GM19455 (cell line): Measurements from ENCODE around the gene MC1R.
"Not testable (repeated sequence)": the region's sequence is repeated elsewhere in the genome, so short reads cannot be mapped to it uniquely, and the experiment has no call there.

Experiments used
- ATAC-seq: cut with Tn5 transposase; IDR thresholded peaks from one replicate; pipeline ENCODE4 v1.9.1; 2021; ENCODE audit not compliant: unreplicated experiment

MC1R gene

GRCh38 chr16:89918453-89919347, at the start of gene MC1R:
Gene MC1R, plus strand, starts transcription at chr16:89918862. Its CDS starts 397 bp downstream, at chr16:89919259.
- ATAC-seq = no peak

- ATAC-seq = no peak
Observed at GRCh38 chr16:89869911-89870310, 48.8 kb upstream of the MC1R start.

GRCh38 chr16:89870440-89870839, 48.2 kb upstream of the MC1R start:
- no peak for ATAC-seq

DNA sequence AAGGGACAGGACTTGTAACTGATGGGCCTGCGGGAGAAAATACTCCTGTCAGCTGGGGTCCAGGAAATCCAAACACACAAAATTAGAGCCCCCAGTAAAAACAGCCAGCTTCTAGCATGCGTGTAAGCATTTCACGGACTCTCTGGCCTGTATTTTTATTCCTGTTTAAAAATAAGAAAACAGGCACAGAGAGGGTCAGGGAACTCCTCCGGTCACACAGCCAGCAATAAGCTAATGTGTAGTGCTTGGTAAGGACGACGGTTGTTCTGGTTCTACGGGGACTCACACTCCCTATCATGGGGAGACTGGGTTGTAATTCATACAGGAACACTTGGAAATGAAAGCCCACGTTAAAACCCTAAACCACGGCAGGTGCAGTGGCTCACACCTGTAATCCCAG, 46.8 kb upstream of the MC1R start:
- ATAC-seq = no peak

DNA sequence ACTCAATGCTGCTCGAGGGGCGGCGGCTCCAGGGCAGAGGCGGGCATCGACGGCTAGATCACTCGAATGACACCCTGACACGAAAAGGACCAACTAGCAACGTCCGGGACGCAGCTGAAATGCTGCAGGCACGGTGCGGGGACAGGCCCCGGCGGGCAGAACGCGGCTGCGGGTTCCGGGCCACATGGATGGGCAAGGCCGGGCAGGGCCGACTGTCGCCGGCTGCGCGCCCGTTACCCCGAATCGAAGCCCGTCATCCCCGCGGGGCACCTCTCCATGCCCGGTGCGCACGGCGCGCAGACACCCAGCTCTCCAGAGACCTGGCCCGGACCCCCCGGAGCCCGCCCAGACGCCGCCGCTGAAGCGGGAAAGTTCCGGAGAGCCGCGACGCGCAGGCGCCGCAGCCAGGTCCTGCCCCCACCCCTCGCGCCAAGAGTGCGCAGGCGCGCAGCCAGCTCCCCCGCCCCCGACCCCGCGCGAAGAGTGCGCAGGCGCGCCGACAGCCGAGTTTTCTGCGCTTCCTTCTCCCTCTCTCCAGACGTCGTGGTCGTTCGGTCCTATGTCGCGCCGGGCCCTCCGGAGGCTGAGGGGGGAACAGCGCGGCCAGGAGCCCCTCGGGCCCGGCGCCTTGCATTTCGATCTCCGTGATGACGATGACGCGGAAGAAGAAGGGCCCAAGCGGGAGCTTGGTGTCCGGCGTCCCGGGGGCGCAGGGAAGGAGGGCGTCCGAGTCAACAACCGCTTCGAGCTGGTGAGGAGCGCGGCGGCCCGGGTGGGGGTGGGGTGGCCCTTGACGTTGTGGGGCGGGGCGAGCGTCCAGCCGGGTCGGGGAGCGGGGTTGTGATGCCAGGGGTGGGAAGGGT, 45.3 kb upstream of the MC1R start, which contains the start of gene TCF25:
Gene TCF25, plus strand, starts transcription at position 484 of the 863 bp plus-strand sequence. Its CDS starts 76 bp downstream, at position 560.
- ATAC-seq = peak; percentile 49

DNA sequence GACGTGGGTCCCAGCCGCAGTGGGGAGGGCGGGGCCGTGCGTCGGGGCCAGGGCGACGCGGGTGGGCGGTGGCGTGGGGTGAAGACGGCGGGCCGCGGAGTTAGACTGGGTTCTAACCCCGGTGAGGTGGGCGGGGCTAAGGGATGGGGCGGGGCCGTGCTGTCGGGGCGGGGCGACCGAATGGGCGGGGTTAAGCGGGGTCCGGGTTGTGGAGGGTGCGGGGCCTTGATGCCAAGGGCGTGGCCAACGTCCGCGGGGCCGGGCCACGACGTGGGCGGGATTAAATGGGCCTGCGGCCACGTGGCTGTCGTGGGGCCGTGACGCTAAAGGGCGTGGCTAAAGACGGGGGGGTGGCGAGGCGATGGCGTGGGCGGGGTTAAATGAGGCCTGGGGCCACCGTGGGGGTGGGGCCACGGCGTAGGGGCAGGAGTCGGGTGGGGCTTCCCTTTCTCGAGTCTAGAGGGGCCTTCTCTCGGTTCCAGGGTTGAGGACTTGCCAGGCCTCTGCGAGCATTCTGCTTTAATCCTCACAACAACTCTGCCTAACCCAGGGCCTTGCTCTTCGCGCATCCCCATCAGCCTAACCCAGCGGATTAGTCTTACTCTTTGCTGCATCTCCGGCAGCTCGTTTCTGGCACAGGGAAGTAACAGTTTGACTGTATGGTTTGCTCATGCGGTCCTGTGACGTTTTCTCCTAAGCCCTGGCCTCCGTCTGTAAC, 44.5 kb upstream of the MC1R start:
- peak; percentile 58 for ATAC-seq

DNA sequence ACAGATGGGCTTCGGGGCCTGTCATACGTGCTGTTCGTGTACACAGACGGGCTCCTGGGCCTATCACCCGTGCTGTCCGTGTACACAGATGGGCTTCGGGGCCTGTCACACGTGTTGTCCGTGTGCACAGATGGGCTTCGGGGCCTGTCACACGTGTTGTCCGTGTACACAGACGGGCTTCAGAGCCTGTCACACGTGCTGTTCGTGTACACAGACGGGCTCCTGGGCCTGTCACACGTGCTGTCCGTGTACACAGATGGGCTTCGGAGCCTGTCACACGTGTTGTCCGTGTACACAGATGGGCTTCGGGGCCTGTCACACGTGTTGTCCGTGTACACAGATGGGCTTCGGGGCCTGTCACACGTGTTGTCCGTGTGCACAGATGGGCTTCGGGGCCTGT, 39.5 kb upstream of the MC1R start:
- not testable (repeated sequence) for ATAC-seq

GRCh38 chr16:89880477-89881367, 37.9 kb upstream of the MC1R start:
- no peak for ATAC-seq

GRCh38 chr16:89881368-89881730, 37.3 kb upstream of the MC1R start:
- no peak for ATAC-seq

DNA sequence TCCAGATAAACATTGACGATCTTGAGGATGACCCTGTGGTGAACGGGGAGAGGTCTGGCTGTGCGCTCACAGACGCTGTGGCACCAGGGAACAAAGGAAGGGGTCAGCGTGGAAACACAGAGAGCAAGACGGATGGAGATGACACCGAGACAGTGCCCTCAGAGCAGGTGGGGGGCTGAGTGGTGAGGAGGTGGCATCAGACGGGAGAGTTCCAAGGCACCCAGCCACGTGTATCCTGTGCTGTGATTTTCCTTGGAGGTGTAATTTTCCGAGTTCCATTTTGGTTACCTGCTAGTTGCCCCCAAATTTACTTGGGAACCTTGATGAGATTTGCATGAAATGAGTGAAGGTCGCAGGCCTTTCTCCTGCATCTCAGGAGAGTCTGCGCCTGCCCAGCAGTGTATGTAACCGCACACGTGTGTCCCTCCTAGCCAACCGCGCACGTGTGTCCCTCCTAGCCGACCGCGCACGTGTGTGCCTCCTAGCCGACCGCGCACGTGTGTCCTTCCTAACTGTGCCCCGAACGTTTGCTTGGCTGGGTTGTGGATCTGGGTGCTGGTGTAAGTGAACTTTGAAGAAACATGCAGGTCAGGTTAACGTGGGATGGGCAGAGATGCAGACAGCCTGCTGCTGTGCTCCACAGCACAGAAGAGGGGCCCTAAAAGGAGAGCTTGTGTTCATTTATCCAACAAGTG, 35.2 kb upstream of the MC1R start:
- no peak for ATAC-seq

DNA sequence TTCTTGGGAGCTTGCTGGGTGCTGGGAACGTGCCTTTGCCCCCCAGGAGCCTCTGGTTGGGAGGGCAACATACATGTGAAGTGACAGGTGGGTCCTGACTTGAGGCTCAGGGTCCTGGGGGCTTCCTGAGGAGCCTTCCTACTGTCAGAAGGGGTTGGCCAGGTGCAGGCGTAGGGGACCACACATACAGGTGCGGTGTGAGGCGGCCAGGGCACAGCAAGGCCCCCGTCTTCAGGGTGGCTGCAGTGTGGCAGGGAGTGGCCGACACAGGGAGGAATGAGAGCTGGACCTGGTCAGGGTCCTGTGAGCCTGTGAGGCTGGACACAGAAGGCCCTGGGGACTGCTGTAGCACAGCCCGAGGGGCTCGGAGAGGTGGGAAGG, 34.6 kb upstream of the MC1R start:
- ATAC-seq = no peak

GRCh38 chr16:89887243-89887642, 31.4 kb upstream of the MC1R start:
- no peak for ATAC-seq

DNA sequence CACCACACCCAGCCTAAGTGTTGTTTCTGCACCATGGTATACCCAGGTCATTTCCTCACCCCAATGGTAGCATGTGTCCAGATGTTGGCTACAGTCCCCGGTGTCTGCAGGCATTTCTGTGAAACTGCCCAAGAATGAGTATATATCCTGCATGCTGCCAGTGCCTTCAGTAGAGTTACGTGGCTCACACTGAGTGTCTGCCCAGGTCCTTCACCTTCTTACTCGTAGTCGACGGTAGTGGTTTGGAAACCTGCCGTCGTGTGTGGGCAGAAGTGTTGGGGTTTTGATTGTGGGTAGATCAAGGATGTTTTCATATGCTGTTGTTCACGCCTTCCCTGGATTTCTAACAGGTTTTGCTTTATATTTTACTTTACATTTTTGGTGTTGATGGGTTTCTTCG, 28.5 kb upstream of the MC1R start:
- no peak for ATAC-seq

GRCh38 chr16:89890886-89891657, 27.6 kb upstream of the MC1R start:
- ATAC-seq = no peak

GRCh38 chr16:89892055-89892630, 26.5 kb upstream of the MC1R start:
- ATAC-seq = no peak

DNA sequence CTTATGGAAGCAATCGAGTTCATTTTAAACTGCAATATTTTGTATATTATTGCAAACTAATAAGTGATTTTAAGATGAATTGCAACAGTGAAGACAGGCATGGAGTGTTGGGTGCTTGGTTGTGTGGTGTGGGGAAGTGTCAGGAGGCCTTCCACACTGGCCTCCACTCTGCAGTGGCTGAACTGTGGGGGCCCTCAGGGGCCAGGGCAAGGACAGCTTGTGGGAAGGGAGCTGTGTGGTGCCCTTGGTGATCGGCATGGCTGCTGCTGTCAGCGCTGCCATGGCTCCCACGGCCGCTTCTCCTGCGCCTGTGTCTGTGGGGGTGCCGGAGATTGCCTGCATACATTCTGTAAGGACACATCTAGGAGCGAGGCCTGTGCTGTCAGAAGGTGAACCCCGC, 26.0 kb upstream of the MC1R start:
- ATAC-seq = no peak

GRCh38 chr16:89893642-89894548, 24.8 kb upstream of the MC1R start:
- no peak for ATAC-seq
